WTC11 (cell line): ENCODE data around the gene EDN2. TPM values are rescaled to one million over a fixed set of nuclear protein-coding genes. Genes with fewer than 3 reads are reported as not detected.

Source experiments
- ATAC-seq: fragments of 200-7000 bp; cut with Tn5 transposase; 2 replicates; pipeline ENCODE4 v1.10.0; 2021; ENCODE audit warnings: mild to moderate bottlenecking, moderate library complexity
- CTCF ChIA-PET: fragments of 300-600 bp; sonication (Branson Sonifier 250); formaldehyde crosslinking; loops from one replicate; lab custom pipeline; 2021; ENCODE audit warnings: antibody characterized with exemption; lab: Charles Lee
- POLR2A ChIA-PET: fragments of 350-600 bp; sonication (Branson Sonifier 250); formaldehyde crosslinking; loops from one replicate; lab custom pipeline; 2021; ENCODE audit warnings: antibody characterized with exemption; lab: Charles Lee
- DNase-seq: peaks from one replicate; pipeline ENCODE4 v3.0.0; 2021; ENCODE audit warnings: low spot score
- H3K27ac Mint-ChIP-seq: 2 replicates; pipeline ENCODE4 v1.8.0; 2021; ENCODE audit warnings: mixed read lengths
- H3K27me3 Mint-ChIP-seq: 2 replicates; pipeline ENCODE4 v1.8.0; 2021; ENCODE audit warnings: low read depth, mild to moderate bottlenecking, moderate library complexity, mixed read lengths
- H3K36me3 Mint-ChIP-seq: 2 replicates; pipeline ENCODE4 v1.8.0; 2021; ENCODE audit warnings: mixed read lengths
- H3K4me1 Mint-ChIP-seq: 2 replicates; pipeline ENCODE4 v1.8.0; 2022; ENCODE audit warnings: mixed read lengths
- H3K4me3 Mint-ChIP-seq: 2 replicates; pipeline ENCODE4 v1.8.0; 2021; ENCODE audit warnings: mild to moderate bottlenecking, moderate library complexity, mixed read lengths
- H3K9me3 Mint-ChIP-seq: 2 replicates; pipeline ENCODE4 v1.8.0; 2021; ENCODE audit warnings: mixed read lengths
- ATF1 ChIP-seq: sonication (generic); formaldehyde crosslinking; IDR thresholded peaks from 2 replicates; pipeline ENCODE4 v1.8.1; 2023; ENCODE audit warnings: mild to moderate bottlenecking, moderate library complexity, missing genetic modification reagents
- CREB1 ChIP-seq: sonication (generic); formaldehyde crosslinking; IDR thresholded peaks from 2 replicates; pipeline ENCODE4 v1.8.0; 2023; ENCODE audit warnings: mild to moderate bottlenecking, missing genetic modification reagents
- EMX1 ChIP-seq: fragments of 250-450 bp; sonication (Bioruptor Pico); IDR thresholded peaks from 2 replicates; pipeline ENCODE4 v1.8.0; 2021; ENCODE audit warnings: mild to moderate bottlenecking
- ETV6 ChIP-seq: sonication (generic); formaldehyde crosslinking; IDR thresholded peaks from 2 replicates; pipeline ENCODE4 v1.8.1; 2022; ENCODE audit warnings: mild to moderate bottlenecking, missing genetic modification reagents
- GTF2I ChIP-seq: fragments of 250-450 bp; sonication (Bioruptor Pico); conservative IDR thresholded peaks from 2 replicates; pipeline ENCODE4 v1.4.0; 2021; ENCODE audit warnings: mild to moderate bottlenecking
- JAZF1 ChIP-seq: fragments of 250-450 bp; sonication (Bioruptor Pico); IDR thresholded peaks from 2 replicates; pipeline ENCODE4 v1.9.0; 2021; ENCODE audit warnings: moderate library complexity, mild to moderate bottlenecking, inconsistent platforms
- KAT7 ChIP-seq: sonication (generic); formaldehyde crosslinking; IDR thresholded peaks from 2 replicates; pipeline ENCODE4 v1.8.1; 2023; ENCODE audit warnings: missing genetic modification reagents, mild to moderate bottlenecking, borderline replicate concordance
- MYBL2 ChIP-seq: sonication (generic); formaldehyde crosslinking; IDR thresholded peaks from 2 replicates; pipeline ENCODE4 v1.8.1; 2023; ENCODE audit warnings: mild to moderate bottlenecking, moderate library complexity, missing genetic modification reagents
- NFYB ChIP-seq: sonication (generic); formaldehyde crosslinking; conservative IDR thresholded peaks from 2 replicates; pipeline ENCODE4 v1.8.0; 2022; ENCODE audit warnings: low read depth, missing genetic modification reagents
- NR1H2 ChIP-seq: sonication (generic); formaldehyde crosslinking; IDR thresholded peaks from 2 replicates; pipeline ENCODE4 v1.9.0; 2021; ENCODE audit warnings: mild to moderate bottlenecking, moderate library complexity, missing genetic modification reagents
- ZNF138 ChIP-seq: sonication (generic); formaldehyde crosslinking; conservative IDR thresholded peaks from 2 replicates; pipeline ENCODE4 v1.8.1; 2022; ENCODE audit warnings: mild to moderate bottlenecking, moderate library complexity, missing genetic modification reagents
- ZNF232 ChIP-seq: sonication (generic); formaldehyde crosslinking; IDR thresholded peaks from 2 replicates; pipeline ENCODE4 v1.8.0; 2022; ENCODE audit warnings: mild to moderate bottlenecking, missing genetic modification reagents
- total RNA-seq: library from RNA; stranded (reverse); gene quantifications from 3 replicates; pipeline ENCODE4 v1.2.3, GENCODE V29; 2021
- TF ChIP-seq, protein P1 (sequence below): sonication (generic); formaldehyde crosslinking; IDR thresholded peaks from 2 replicates; pipeline ENCODE4 v1.8.0; 2022; ENCODE audit warnings: mild to moderate bottlenecking, missing genetic modification reagents
- TF ChIP-seq, protein P2 (sequence below): sonication (generic); formaldehyde crosslinking; IDR thresholded peaks from 2 replicates; pipeline ENCODE4 v1.8.1; 2022; ENCODE audit warnings: low read depth, missing genetic modification reagents, borderline replicate concordance
- TF ChIP-seq, protein P3 (sequence below): fragments of 250-450 bp; sonication (Bioruptor Pico); IDR thresholded peaks from 2 replicates; pipeline ENCODE4 v1.8.0; 2021; ENCODE audit warnings: mild to moderate bottlenecking
- TF ChIP-seq, protein P4 (sequence below): sonication (generic); formaldehyde crosslinking; IDR thresholded peaks from 2 replicates; pipeline ENCODE4 v1.8.0; 2022; ENCODE audit warnings: mild to moderate bottlenecking, missing genetic modification reagents

The EDN2 gene
- total RNA-seq, 1 experiment from 2014 or later, result 0.33 TPM

DNA sequence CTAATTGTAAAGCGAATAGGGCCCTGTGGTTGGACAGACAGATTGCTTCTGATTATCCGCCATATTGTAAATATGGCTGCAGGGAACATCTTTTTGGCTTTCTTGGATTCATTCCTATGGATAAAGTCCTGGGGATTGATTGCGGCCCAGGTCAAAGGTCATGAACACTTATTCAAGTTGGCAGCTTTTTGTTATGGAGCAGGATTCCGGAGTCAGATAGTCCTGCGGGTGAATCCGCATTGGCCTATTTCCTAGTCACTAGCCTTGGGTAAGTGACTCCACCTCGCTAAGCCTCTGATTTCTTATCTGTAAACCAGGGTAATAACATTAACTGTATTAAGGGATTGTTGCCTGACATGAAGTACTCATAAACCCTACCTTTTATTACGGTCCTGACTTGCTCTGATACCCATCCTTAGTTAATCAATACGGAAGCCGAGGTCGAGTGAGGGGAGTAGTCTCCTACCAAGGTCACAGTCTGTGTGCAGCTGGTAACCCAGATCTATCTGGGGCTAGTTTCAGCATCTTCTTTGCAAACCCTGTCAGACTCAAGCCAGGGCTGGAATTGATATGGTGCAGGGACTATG lies 31.7 kb downstream of the EDN2 start:
- no peak for ATAC-seq
- TF ChIP-seq, protein P1, sequence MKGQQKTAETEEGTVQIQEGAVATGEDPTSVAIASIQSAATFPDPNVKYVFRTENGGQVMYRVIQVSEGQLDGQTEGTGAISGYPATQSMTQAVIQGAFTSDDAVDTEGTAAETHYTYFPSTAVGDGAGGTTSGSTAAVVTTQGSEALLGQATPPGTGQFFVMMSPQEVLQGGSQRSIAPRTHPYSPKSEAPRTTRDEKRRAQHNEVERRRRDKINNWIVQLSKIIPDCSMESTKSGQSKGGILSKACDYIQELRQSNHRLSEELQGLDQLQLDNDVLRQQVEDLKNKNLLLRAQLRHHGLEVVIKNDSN, result no peak
- Mint-ChIP-seq H3K4me1 (no peaks in the 10 kb centered on the region; the same call in 1 of the 2 replicates), H3K9me3 (no peaks in the 10 kb centered on the region), H3K36me3 (no peaks in the 10 kb centered on the region), H3K27ac (no peak overlapping the region), H3K4me3 (no peak overlapping the region), H3K27me3 (no peaks in the 10 kb centered on the region)
- no peak for DNase-seq
- ChIA-PET CTCF (no interaction called here), POLR2A (no interaction called here)

DNA sequence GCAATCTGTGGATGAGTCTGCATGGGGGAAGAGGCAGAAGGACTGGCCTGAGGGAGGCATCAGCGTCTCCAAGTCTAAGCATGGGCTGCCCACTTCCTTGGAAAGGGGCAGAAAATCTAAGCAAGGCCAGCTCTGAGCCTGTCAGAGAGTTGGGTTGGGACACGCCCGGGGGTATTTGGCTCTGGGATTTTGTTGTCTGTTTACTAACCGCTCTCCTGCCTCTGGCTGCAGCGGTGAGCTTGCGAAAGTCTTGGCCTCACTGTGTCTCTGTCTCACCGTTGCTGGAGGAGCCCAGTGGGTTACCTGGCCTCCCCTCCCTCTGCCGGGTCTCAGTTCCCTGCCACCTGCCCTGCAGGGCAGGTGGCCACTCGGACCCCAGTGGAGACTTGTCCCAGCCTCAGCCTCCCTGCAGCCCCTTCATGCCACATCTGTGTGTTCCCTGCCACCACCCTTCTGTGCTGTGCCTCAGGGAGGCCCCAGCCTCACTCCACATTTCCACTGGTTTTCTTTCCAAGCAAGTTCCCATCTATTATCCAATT lies 33.7 kb downstream of the EDN2 start:
- ATAC-seq (no peak), DNase-seq (no peak)
- Mint-ChIP-seq H3K27me3 (no peaks in the 10 kb centered on the region), H3K27ac (no peak overlapping the region), H3K36me3 (no peaks in the 10 kb centered on the region), H3K4me3 (no peak overlapping the region), H3K4me1 (no peaks in the 10 kb centered on the region; the same call in 1 of the 2 replicates), H3K9me3 (no peaks in the 10 kb centered on the region)
- TF ChIP-seq, protein P2, sequence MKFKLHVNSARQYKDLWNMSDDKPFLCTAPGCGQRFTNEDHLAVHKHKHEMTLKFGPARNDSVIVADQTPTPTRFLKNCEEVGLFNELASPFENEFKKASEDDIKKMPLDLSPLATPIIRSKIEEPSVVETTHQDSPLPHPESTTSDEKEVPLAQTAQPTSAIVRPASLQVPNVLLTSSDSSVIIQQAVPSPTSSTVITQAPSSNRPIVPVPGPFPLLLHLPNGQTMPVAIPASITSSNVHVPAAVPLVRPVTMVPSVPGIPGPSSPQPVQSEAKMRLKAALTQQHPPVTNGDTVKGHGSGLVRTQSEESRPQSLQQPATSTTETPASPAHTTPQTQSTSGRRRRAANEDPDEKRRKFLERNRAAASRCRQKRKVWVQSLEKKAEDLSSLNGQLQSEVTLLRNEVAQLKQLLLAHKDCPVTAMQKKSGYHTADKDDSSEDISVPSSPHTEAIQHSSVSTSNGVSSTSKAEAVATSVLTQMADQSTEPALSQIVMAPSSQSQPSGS (CRISPR knock-in tag), result no peak
- no peak for TF ChIP-seq CREB1
- TF ChIP-seq, protein P3, sequence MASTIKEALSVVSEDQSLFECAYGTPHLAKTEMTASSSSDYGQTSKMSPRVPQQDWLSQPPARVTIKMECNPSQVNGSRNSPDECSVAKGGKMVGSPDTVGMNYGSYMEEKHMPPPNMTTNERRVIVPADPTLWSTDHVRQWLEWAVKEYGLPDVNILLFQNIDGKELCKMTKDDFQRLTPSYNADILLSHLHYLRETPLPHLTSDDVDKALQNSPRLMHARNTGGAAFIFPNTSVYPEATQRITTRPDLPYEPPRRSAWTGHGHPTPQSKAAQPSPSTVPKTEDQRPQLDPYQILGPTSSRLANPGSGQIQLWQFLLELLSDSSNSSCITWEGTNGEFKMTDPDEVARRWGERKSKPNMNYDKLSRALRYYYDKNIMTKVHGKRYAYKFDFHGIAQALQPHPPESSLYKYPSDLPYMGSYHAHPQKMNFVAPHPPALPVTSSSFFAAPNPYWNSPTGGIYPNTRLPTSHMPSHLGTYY (CRISPR knock-in tag), result no peak
- no peak for TF ChIP-seq MYBL2 (CRISPR knock-in tag)
- no peak for TF ChIP-seq ETV6 (CRISPR knock-in tag)
- ChIA-PET POLR2A (no interaction called here), CTCF (interaction anchor here (0.9 to 2.0 kb wide), 3 partner anchors 11 to 65 kb away, joined by 3 to 4 read pairs (median 3); no protein-coding TSS in a partner anchor)

DNA sequence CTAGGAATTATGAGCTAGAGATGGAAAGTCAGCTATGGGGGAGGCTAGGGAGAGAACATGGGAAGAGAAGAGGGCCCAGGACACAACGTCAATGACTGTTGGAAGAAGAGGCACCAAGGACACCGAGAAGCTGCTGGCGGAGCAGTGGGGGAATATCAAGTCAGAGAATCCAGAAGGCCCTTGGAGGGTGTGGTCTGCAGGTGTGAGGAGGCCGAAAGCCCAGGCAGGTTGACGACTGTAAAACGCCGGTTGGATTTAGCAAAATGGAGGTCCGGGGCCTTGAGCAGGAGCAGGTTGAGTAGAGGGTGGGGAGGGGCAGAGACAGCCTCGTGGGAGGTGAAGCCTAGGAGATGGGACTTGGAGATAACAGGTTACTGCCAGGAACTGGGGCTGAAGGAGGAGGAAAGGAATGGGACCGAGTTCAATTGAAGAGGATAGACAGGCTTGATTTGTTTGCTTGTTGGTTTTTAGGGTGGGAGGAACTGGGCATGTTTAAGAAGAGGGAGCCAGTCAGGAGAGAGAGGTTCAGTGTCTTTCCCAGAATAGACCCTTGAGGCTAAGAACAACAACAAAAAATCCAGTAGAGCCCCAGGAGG lies 35.1 kb downstream of the EDN2 start:
- POLR2A ChIA-PET, result interaction anchor here (0.5 kb wide), 1 partner anchor 419 kb away, joined by 3 read pairs; no protein-coding TSS in a partner anchor
- no peak for ATAC-seq
- no peak for DNase-seq
- Mint-ChIP-seq H3K4me1 (no peaks in the 10 kb centered on the region; the same call in 1 of the 2 replicates), H3K27me3 (no peaks in the 10 kb centered on the region), H3K36me3 (0 out of 2 replicates have a peak, but pooled peaks cover 2% of the 10 kb centered on the region), H3K9me3 (peaks cover 9% of the 10 kb centered on the region), H3K4me3 (no peak overlapping the region), H3K27ac (no peak overlapping the region)
- CTCF ChIA-PET, result interaction anchor here (1.0 to 1.3 kb wide), 3 partner anchors 127 to 166 kb away, joined by 3 to 5 read pairs (median 4); no protein-coding TSS in a partner anchor
- TF ChIP-seq NR1H2 (CRISPR knock-in tag) (no peak), EMX1 (CRISPR knock-in tag) (no peak), ATF1 (no peak), NFYB (CRISPR knock-in tag) (no peak), GTF2I (CRISPR knock-in tag) (no peak), KAT7 (CRISPR knock-in tag) (no peak), JAZF1 (CRISPR knock-in tag) (no peak), ZNF232 (CRISPR knock-in tag) (no peak), ZNF138 (no peak)
- TF ChIP-seq, protein P4, sequence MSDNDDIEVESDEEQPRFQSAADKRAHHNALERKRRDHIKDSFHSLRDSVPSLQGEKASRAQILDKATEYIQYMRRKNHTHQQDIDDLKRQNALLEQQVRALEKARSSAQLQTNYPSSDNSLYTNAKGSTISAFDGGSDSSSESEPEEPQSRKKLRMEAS (CRISPR knock-in tag), result no peak
